ENCODE results near the gene OR10H1.
"Not testable (repeated sequence)": the region's sequence is repeated elsewhere in the genome, so short reads cannot be mapped to it uniquely, and the experiment has no call there.

OR10H1 gene

GRCh38 chr19:15776264-15776663, 39.2 kb downstream of the OR10H1 start:
- no peak for DNase-seq (ENCODE audit: low read depth in 2 of 3, low spot score in 2 of 3)

- no peak for DNase-seq (ENCODE audit: low read depth in 2 of 3, low spot score in 2 of 3)
Observed at GRCh38 chr19:15775249-15775648, 40.2 kb downstream of the OR10H1 start.

- DNase-seq (ENCODE audit: low read depth in 2 of 3, low spot score in 2 of 3) = not testable (repeated sequence)
Observed at GRCh38 chr19:15774159-15774558, 41.3 kb downstream of the OR10H1 start.

GRCh38 chr19:15769586-15769985, 45.9 kb downstream of the OR10H1 start:
- no peak for DNase-seq (ENCODE audit: low read depth in 2 of 3, low spot score in 2 of 3)

GRCh38 chr19:15759962-15760565, 55.4 kb downstream of the OR10H1 start:
- no peak for DNase-seq (ENCODE audit: low read depth in 2 of 3, low spot score in 2 of 3)

GRCh38 chr19:15758379-15758778, 57.1 kb downstream of the OR10H1 start:
- DNase-seq (ENCODE audit: low read depth in 2 of 3, low spot score in 2 of 3) = no peak
